ENCODE measurements around the gene CHD9NB.
"Not testable (repeated sequence)": the region's sequence is repeated elsewhere in the genome, so short reads cannot be mapped to it uniquely, and the experiment has no call there.

Gene CHD9NB

DNA sequence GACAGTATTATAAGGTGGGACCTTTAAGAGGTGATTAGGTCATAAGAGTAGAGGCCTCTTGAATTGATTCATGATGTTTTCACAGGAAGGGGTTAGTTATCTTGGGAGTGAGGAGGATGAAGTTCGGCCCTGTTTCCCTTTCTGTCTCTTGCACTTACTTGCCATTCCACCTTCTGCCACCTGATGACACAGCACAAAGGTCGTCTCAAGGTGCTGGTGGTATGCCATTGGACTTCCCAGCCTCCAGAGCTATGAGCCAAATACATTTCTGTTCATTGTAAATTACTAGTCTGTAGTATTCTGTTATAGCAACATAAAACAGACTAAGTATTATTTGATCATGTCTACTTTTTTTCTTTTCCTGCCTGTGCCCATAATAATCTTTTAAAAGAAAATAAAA lies 25.6 kb upstream of the CHD9NB start:
- Mint-ChIP-seq H3K27ac (no peak overlapping the region), H3K36me3 (peaks cover 36 to 49% of the 10 kb centered on the region in 2 donors), H3K9me3 (peaks cover 10 to 11% of the 10 kb centered on the region in 2 donors), H3K4me1 (peaks cover 30 to 59% of the 10 kb centered on the region in 2 donors), H3K4me3 (no peak overlapping the region), H3K27me3 (no peaks in the 10 kb centered on the region)
- DNase-seq, result no peak
- no peak for ATAC-seq (replicated peaks)

DNA sequence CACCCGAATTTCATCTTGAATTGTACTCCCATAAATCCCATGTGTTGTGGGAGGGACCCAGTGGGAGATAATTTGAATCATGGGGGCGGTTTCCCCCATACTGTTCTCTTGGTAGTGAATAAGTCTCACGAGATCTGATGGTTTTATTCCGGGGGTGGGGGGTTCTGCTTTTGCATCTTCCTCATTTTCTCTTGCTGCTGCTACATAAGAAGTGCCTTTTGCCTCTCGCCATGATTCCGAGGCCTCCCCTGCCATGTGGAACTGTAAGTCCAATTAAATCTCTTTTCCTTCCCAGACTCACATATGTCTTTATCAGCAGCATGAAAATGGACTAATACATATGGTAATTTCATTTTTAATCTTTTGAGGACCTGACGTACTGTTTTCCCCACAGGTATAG lies 22.8 kb upstream of the CHD9NB start:
- Mint-ChIP-seq H3K36me3 (peaks cover 38 to 39% of the 10 kb centered on the region in 2 donors), H3K4me1 (peaks cover 30 to 59% of the 10 kb centered on the region in 2 donors), H3K9me3 (peaks cover 10 to 11% of the 10 kb centered on the region in 2 donors)
- H3K4me3 Mint-ChIP-seq; H3K27ac Mint-ChIP-seq; H3K27me3 Mint-ChIP-seq; ATAC-seq (replicated peaks); DNase-seq: not testable (repeated sequence)

DNA sequence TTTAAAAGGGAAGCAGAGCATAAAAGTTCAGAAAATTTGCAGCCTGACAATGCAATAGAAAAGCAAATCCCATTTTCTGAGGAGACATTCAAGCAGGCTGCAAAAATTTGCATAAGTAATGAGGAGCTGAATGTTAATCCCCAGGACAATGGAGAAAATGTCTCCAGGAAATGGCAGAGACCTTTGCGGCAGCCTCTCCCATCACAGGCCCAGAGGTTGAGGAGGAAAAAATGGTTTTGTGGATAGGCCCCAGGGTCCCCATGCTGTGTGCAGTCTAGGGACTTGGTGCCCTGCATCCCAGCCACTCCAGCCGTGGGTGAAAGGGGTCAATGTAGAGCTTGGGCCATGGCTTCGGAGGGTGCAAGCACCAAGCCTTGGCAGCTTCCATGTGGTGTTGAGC lies 21.6 kb upstream of the CHD9NB start:
- H3K27ac Mint-ChIP-seq; H3K27me3 Mint-ChIP-seq; DNase-seq; H3K4me3 Mint-ChIP-seq; ATAC-seq (replicated peaks): not testable (repeated sequence)
- Mint-ChIP-seq H3K9me3 (peaks cover 10 to 11% of the 10 kb centered on the region in 2 donors), H3K36me3 (peaks cover 41 to 42% of the 10 kb centered on the region in 2 donors), H3K4me1 (peaks cover 31 to 62% of the 10 kb centered on the region in 2 donors)

DNA sequence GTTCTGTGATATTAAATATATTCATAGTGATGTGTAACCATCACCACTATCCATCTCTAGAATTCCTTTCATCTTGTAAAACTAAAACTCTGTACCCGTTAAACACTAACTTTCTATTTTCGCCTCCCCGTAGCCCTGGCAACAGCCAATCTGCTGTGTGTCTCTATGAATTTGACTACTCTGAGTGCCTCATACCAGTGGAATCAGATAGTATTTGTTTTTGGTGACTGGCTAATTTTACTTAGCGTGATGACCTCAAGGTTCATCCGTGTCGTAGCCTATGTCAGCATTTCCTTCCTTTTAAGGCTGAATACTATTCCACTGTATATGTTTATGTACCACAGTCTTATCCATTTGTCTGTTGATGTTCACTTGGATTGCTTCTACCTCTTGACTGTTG lies 20.3 kb upstream of the CHD9NB start:
- peaks cover 37 to 41% of the 10 kb centered on the region in 2 donors for H3K36me3 Mint-ChIP-seq
- H3K4me3 Mint-ChIP-seq, result no peak overlapping the region
- no peak for ATAC-seq (replicated peaks)
- peaks cover 7 to 11% of the 10 kb centered on the region in 2 donors for H3K9me3 Mint-ChIP-seq
- H3K4me1 Mint-ChIP-seq, result peaks cover 33 to 64% of the 10 kb centered on the region in 2 donors
- DNase-seq, result no peak
- no peak overlapping the region for H3K27ac Mint-ChIP-seq
- no peaks in the 10 kb centered on the region for H3K27me3 Mint-ChIP-seq

DNA sequence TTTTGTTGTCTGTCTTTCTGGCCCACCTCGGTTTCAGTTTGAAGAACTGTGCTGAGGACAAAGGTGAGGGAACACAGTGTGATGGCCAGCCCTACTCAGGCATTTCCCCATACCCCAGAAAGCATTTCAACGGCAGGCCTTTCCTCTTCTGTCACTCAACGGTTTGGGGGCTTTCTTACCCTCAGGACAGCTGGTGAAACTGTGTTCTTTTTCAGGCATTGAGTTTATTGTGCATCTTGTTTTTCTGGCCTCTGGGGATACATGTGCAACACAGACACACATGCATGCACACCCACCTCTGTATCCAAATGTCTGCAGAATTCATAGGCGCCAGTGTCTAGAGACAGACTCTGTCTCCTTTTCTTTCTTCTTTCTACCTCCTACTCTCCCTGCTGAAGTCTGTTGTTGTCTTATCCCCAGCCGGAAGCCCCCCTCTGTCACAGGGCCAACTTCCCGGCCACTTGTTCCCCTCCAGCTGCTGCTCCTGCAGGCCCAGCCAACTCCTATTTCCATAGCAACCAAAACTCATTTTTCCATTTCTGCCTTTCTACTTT lies 19.1 kb upstream of the CHD9NB start:
- Mint-ChIP-seq H3K27me3 (no peaks in the 10 kb centered on the region), H3K9me3 (peaks cover 7 to 11% of the 10 kb centered on the region in 2 donors), H3K4me1 (peaks cover 37 to 69% of the 10 kb centered on the region in 2 donors), H3K27ac (peak overlapping the region; percentile 72), H3K36me3 (peaks cover 33 to 36% of the 10 kb centered on the region in 2 donors), H3K4me3 (peak overlapping the region; percentile 28 to 64)
- no peak for DNase-seq
- ATAC-seq (replicated peaks), result peak; percentile 65 to 70

DNA sequence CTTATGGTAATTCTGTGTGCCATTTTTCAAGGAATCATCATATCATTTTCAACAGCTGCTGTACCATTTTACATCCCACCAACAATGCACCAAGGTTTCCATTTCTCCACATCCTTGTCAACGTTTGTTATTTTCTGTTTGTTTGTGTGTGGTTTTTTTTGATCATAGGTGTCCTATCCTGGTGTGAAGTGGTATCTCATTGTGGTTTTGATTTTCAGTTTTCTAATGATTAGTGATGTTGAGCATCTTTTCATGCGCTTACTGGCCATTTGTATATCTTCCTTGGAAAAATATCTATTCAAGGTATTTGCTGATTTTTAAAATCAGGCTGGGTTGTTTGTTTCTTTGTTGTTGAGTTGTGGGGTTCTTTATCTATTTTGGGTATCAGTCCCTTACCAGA lies 17.1 kb upstream of the CHD9NB start:
- Mint-ChIP-seq H3K27me3 (no peaks in the 10 kb centered on the region), H3K9me3 (peaks cover 7 to 8% of the 10 kb centered on the region in 2 donors), H3K36me3 (peaks cover 29 to 36% of the 10 kb centered on the region in 2 donors), H3K4me3 (no peak overlapping the region), H3K27ac (no peak overlapping the region), H3K4me1 (peaks cover 42 to 78% of the 10 kb centered on the region in 2 donors)
- DNase-seq (no peak), ATAC-seq (replicated peaks) (no peak)

DNA sequence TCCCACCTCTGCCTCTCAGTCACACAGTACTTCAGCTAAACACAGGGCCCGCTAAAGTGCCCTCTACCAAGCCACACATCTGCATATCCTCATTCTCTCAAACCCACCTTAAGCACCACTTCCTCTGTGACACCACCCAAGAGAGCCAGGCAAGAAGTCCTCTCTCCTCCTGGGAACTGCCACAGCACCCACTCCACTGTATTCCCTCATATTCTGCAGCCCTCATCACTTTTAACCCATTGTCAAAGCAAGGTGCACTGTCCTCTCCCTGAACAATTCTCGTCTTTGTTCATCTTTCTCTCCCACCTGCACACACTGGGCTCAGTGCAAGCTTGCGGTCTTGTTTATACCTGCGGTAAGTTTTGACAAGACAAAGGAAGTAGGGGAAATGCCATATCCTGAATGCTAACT lies 15.7 kb upstream of the CHD9NB start:
- peak; percentile 34 for DNase-seq
- Mint-ChIP-seq H3K4me3 (peak overlapping the region; percentile 2), H3K36me3 (peaks cover 25 to 28% of the 10 kb centered on the region in 2 donors), H3K4me1 (peaks cover 43 to 81% of the 10 kb centered on the region in 2 donors), H3K27me3 (no peaks in the 10 kb centered on the region), H3K9me3 (no peaks in the 10 kb centered on the region), H3K27ac (no peak overlapping the region)
- peak; percentile 90 for ATAC-seq (replicated peaks)

DNA sequence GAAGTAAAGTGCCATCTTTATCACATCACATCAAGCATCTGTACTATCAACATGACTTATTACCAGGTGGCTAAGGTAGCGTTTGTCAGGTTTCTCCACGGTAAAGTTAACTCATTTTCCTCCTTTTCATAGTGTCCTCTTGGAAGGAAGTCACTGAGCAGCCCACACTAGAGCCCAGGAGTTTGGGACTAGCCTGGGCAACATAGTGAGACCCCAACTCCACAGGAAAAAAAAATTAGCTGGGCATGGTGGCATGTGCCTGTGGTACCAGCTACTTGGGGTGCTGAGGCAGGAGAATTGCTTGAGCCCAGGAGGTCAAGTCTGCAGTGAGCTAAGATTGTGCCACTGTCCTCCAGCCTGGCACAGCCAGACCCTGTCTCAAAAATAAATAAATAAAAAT lies 15.0 kb upstream of the CHD9NB start:
- Mint-ChIP-seq H3K36me3 (peaks cover 20 to 25% of the 10 kb centered on the region in 2 donors), H3K4me1 (peaks cover 43 to 81% of the 10 kb centered on the region in 2 donors), H3K27ac (no peak overlapping the region), H3K9me3 (no peaks in the 10 kb centered on the region), H3K27me3 (no peaks in the 10 kb centered on the region), H3K4me3 (no peak overlapping the region)
- DNase-seq (no peak), ATAC-seq (replicated peaks) (no peak)

DNA sequence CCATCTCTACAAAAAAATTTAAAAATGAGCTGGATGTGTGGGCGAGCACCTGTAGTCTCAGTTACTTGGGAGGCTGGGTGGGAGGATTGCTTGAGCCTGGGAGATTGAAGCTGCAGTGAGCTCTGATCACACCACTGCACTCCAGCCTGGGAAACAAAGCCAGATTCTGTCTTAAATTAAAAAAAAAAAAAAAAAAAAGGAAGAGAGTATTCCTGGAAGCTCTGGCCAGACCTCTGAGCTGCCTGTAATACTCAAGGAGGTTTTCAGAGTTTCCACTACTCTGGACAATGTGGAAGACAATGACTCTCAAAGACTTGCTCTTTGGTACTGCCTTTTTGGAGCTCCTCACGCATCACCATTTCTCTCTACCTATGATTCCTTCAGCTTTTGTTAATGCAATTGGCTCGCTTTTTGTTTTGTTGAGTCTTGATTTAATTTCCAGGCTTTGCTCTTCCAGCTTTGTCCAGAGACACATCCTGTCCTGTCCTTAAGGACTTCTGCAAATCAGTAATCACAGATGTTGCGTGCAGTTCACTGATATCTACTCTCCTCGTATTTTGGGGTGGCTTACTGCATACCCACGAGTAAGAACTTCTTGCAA lies 12.9 kb upstream of the CHD9NB start:
- Mint-ChIP-seq H3K27me3 (no peaks in the 10 kb centered on the region), H3K9me3 (no peaks in the 10 kb centered on the region), H3K27ac (no peak overlapping the region), H3K4me3 (no peak overlapping the region), H3K36me3 (peaks cover 18 to 25% of the 10 kb centered on the region in 2 donors), H3K4me1 (peaks cover 42 to 82% of the 10 kb centered on the region in 2 donors)
- no peak for DNase-seq
- ATAC-seq (replicated peaks), result no peak

DNA sequence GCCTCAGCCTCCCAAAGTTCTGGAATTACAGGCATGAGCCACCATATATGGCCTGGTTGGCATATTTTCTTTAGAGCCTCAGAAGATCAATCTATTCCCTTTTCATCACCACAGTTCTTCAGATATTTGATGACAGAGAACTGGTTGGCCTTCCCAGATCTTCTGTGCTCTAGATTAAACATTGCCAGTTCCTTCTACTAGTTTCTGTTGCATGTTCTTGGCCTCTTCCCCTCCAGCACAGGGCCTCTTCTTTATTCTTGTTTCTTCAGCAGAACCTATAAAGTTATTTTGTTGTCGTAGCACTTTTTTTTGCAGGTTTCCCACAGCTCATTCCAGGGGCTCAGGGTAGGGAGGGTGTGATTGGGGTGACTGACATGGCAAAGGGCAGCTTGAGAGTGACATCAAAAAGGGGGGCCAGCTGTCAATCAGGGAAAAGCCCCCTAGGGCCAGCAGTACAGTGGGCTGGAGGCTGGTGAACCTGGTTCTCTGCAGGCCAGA lies 11.4 kb upstream of the CHD9NB start:
- DNase-seq (no peak), ATAC-seq (replicated peaks) (no peak)
- Mint-ChIP-seq H3K36me3 (peaks cover 13 to 19% of the 10 kb centered on the region in 2 donors), H3K4me1 (peaks cover 37 to 73% of the 10 kb centered on the region in 2 donors), H3K27ac (peak overlapping the region; percentile 63), H3K27me3 (no peaks in the 10 kb centered on the region), H3K9me3 (no peaks in the 10 kb centered on the region), H3K4me3 (peak overlapping the region; percentile 22 to 44)

DNA sequence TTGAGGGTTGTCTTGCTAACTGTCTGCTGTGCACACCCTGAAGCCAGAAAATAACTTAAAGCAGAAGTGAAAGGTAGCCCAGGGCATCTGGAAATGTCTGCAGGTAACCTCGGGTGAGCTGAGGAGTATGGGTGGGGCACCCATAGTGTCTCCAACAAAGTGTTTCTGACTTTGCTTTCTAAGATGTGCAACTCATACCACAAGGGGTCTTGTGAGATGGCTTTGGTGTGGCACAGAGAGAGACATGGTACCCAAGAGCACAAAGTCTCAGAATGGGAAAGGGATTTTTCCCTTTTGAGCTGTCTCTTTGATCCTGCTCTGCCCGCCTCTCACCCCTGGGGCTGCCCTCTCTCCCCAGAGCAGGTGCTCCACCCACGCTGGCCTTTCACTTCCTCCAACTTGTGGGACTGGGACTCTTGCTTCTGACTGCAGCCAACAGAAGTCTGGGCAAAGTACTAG lies 9.0 kb upstream of the CHD9NB start:
- peak overlapping the region; percentile 83 for H3K27ac Mint-ChIP-seq
- H3K36me3 Mint-ChIP-seq, result peaks cover 17 to 22% of the 10 kb centered on the region in 2 donors
- H3K27me3 Mint-ChIP-seq, result no peaks in the 10 kb centered on the region
- DNase-seq (peak; percentile 93), ATAC-seq (replicated peaks) (peak; percentile 92 to 93)
- H3K4me1 Mint-ChIP-seq, result peaks cover 40 to 71% of the 10 kb centered on the region in 2 donors
- peak overlapping the region; percentile 60 to 68 for H3K4me3 Mint-ChIP-seq
- no peaks in the 10 kb centered on the region for H3K9me3 Mint-ChIP-seq

DNA sequence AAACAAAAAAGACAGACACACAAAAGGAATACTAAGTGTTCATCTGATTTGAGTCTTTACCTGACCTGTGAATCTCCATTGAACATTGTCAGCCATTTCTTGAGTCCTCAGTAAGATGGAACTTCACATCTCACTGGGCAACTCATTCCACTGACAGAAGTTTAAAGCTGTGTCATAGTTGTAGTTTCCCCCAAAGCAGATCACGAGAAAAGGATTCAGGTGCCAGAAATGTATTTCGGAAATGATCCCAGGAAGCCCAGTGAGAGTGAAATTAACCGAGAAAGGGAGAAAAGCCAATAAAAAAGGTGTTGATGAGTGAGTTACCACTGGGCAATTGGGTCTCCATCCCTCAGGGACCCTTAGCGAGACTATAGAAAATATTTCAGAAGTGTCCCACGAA lies 8.6 kb upstream of the CHD9NB start:
- H3K9me3 Mint-ChIP-seq, result no peaks in the 10 kb centered on the region
- H3K27ac Mint-ChIP-seq, result peak overlapping the region; percentile 83
- H3K4me3 Mint-ChIP-seq, result peak overlapping the region; percentile 60 to 68
- DNase-seq (no peak), ATAC-seq (replicated peaks) (peak in 1 of 2 donors; percentile 11)
- H3K4me1 Mint-ChIP-seq, result peaks cover 38 to 67% of the 10 kb centered on the region in 2 donors
- H3K36me3 Mint-ChIP-seq, result peaks cover 17 to 20% of the 10 kb centered on the region in 2 donors
- H3K27me3 Mint-ChIP-seq, result no peaks in the 10 kb centered on the region

DNA sequence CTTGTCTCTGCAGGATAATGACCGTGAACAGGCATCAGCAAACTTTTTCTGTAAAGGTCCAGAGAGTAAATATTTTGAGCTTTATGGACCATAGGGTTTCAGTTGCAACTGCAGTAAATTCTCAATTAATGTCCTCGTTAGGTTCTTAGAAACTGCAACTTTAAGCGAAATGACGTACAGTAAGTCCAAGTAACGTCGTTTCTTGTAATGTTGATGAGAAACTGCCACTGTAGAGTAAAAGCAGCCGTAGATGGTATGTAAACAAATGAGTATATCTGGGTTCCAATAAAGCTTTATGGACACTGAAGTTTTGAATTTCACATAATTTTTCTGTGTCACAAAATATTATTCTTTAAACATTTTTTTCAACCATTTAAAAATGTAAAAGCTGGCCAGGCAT lies 7.0 kb upstream of the CHD9NB start:
- no peak overlapping the region for H3K27ac Mint-ChIP-seq
- H3K27me3 Mint-ChIP-seq, result no peaks in the 10 kb centered on the region
- H3K9me3 Mint-ChIP-seq, result no peaks in the 10 kb centered on the region
- H3K36me3 Mint-ChIP-seq, result peaks cover 13 to 14% of the 10 kb centered on the region in 2 donors
- no peak for DNase-seq
- ATAC-seq (replicated peaks), result no peak
- peaks cover 35 to 59% of the 10 kb centered on the region in 2 donors for H3K4me1 Mint-ChIP-seq
- H3K4me3 Mint-ChIP-seq, result no peak overlapping the region

DNA sequence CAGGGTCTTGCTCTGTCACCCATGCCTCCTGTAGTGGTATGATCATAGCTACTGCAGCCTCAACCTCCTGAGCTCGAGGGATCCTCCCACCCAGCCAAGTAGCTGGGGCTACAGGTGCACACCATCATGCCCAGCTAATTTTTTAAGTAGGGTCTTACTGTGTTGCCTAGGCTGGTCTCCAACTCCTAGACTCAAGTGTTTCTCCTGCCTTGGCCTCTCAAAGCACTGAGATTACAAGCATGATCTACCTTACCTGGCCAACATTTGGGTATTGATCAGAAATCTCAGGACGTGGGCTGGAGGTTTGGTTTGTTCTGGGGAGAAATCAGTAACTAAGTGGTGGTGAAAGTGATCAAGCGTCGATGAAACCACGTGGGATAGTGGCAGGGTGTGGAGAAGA lies 6.2 kb upstream of the CHD9NB start:
- ATAC-seq (replicated peaks) (no peak), DNase-seq (no peak)
- no peaks in the 10 kb centered on the region for H3K27me3 Mint-ChIP-seq
- H3K4me3 Mint-ChIP-seq, result no peak overlapping the region
- H3K9me3 Mint-ChIP-seq, result no peaks in the 10 kb centered on the region
- peaks cover 8 to 11% of the 10 kb centered on the region in 2 donors for H3K36me3 Mint-ChIP-seq
- H3K27ac Mint-ChIP-seq, result no peak overlapping the region
- H3K4me1 Mint-ChIP-seq, result peaks cover 32 to 57% of the 10 kb centered on the region in 2 donors

DNA sequence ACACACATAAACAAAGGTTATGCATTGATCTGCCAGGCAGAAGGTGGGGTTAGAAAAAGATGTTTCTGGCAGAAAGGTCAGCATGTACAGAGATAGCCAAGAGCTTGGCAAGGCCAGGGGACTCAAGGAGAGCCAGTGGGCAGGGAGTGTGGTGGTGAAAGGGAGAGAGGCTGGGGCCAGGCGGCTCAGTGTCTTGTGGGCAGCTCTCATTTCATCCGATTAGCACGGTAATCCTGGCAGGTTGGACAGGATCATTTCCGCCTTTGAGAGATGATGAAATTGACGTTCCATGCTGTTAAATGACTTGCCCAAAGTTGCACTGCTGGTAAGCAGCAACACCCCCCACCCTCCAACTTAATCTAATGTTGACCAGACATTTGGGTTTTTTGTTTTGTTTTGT lies 5.7 kb upstream of the CHD9NB start:
- DNase-seq (no peak), ATAC-seq (replicated peaks) (no peak)
- no peaks in the 10 kb centered on the region for H3K9me3 Mint-ChIP-seq
- peaks cover 8 to 9% of the 10 kb centered on the region in 2 donors for H3K36me3 Mint-ChIP-seq
- H3K4me1 Mint-ChIP-seq, result peaks cover 32 to 52% of the 10 kb centered on the region in 2 donors
- H3K4me3 Mint-ChIP-seq, result no peak overlapping the region
- H3K27me3 Mint-ChIP-seq, result no peaks in the 10 kb centered on the region
- H3K27ac Mint-ChIP-seq, result peak overlapping the region; percentile 4
